ENCODE measurements around the gene DGKB.
"Not testable (repeated sequence)": the region's sequence is repeated elsewhere in the genome, so short reads cannot be mapped to it uniquely, and the experiment has no call there.

Gene DGKB

DNA sequence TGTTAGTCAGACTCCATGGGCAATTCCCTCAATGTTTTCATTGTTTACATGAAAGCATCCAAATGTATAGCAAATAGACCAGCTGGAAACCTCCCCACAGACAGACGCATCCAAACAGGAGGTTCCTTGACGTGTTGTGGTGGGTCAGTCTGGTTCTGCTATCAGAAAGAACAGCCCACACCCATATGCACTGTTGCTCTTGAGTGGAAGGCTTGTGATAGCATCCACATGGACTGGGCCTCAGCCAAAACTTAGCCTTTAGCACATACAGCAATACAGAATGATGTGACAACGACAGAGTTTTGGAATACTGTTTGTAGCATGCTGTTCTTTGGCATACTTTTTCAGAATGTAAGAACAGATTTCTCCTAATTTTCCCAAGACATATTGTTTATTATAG, 613.9 kb downstream of the DGKB start:
- DNase-seq (ENCODE audit: low read depth), result no peak

DNA sequence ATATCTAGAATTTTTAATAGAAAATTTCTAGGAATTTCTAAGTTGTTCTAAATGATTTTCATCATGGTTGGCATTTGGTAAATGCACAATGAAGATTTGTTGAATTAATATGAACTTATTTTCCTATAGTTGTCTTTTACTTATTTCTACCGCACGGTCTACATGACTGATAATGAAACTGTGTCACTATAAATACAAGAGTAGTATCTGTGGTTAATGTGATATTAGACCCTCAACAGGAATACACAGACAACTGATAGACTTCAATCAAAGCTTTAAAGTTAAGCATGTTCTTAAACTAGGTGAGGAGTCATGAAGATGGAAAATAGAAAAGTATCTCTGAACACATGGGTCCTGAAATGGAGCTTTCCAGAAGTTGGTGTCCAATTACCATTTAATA, 615.2 kb downstream of the DGKB start:
- H3K4me3 ChIP-seq (ENCODE audit: low read depth, low read length), result no peak overlapping the region
- TF ChIP-seq CTCF (IDR thresholded peaks at IDR 0.05; ENCODE audit: insufficient read depth, low read depth, low read length, missing control alignments), result no peak
- DNase-seq (ENCODE audit: low read depth), result no peak

More for the DNA sequence above, 613.9 kb downstream of the DGKB start:
- H3K4me3 ChIP-seq (ENCODE audit: low read depth, low read length), result no peak overlapping the region
- no peak for TF ChIP-seq CTCF (IDR thresholded peaks at IDR 0.05; ENCODE audit: insufficient read depth, low read depth, low read length, missing control alignments)

GRCh38 chr7:14286036-14286435, 616.5 kb downstream of the DGKB start:
- no peak overlapping the region for H3K4me3 ChIP-seq (ENCODE audit: low read depth, low read length)
- TF ChIP-seq CTCF (IDR thresholded peaks at IDR 0.05; ENCODE audit: insufficient read depth, low read depth, low read length, missing control alignments), result no peak
- DNase-seq (ENCODE audit: low read depth), result no peak

GRCh38 chr7:14279065-14279871, 623.3 kb downstream of the DGKB start:
- H3K4me3 ChIP-seq (ENCODE audit: low read depth, low read length); DNase-seq (ENCODE audit: low read depth): not testable (repeated sequence)

DNA sequence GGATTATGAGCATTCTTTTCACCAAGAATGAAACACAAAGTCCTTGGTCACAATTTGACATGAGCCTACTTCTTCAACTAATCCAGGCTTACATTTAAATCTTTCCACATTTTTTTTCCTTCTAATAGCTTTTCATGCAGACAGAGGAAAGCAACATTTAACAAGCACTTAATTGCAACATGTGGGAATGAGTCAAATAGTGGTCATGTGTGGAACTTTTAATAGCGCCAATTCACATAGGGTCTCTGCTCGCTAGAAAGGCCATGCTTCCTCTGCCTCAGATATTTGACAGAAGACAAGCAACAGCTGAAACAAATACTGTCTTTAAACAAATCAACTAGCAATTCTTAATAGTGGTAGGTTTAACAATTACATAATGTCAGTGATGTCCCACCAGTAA, 627.2 kb downstream of the DGKB start:
- H3K4me3 ChIP-seq (ENCODE audit: low read depth, low read length), result no peak overlapping the region
- no peak for TF ChIP-seq CTCF (IDR thresholded peaks at IDR 0.05; ENCODE audit: insufficient read depth, low read depth, low read length, missing control alignments)
- no peak for DNase-seq (ENCODE audit: low read depth)

GRCh38 chr7:14271441-14271840, 631.1 kb downstream of the DGKB start:
- no peak overlapping the region for H3K4me3 ChIP-seq (ENCODE audit: low read depth, low read length)
- no peak for TF ChIP-seq CTCF (IDR thresholded peaks at IDR 0.05; ENCODE audit: insufficient read depth, low read depth, low read length, missing control alignments)
- DNase-seq (ENCODE audit: low read depth), result no peak

GRCh38 chr7:14270099-14270498, 632.5 kb downstream of the DGKB start:
- no peak overlapping the region for H3K4me3 ChIP-seq (ENCODE audit: low read depth, low read length)
- no peak for DNase-seq (ENCODE audit: low read depth)
- TF ChIP-seq CTCF (IDR thresholded peaks at IDR 0.05; ENCODE audit: insufficient read depth, low read depth, low read length, missing control alignments), result no peak
